ENCODE measurements around the gene CAPN13. TPM values are rescaled to one million over a fixed set of nuclear protein-coding genes. Genes with fewer than 3 reads are reported as not detected.

The CAPN13 gene
- total RNA-seq, 2 donors from 2014 or later: 1.1 TPM; not detected in 1

- Histone ChIP-seq H3K9me3 (no peaks in the 10 kb centered on the region), H3K27ac (no peak overlapping the region), H3K4me1 (ENCODE audit: control insufficient read depth in 1 of 2, low read depth in 2 of 2) (peaks cover 0 to 21% of the 10 kb centered on the region in 2 donors), H3K36me3 (no peaks in the 10 kb centered on the region), H3K27me3 (replicated peaks; ENCODE audit: insufficient read depth) (no peaks in the 10 kb centered on the region), H3K4me3 (no peak overlapping the region)
- peak; percentile 72 for DNase-seq (ENCODE audit: low spot score)
- peak; percentile 95 for TF ChIP-seq CTCF (IDR thresholded peaks at IDR 0.05)
- peak; percentile 57 for ATAC-seq (ENCODE audit: insufficient number of reproducible peaks, low FRiP score, low read depth)
Observed at GRCh38 chr2:30711646-30712085, 95.6 kb downstream of the CAPN13 start.

GRCh38 chr2:30710461-30710860 is 96.8 kb downstream of the CAPN13 start:
- Histone ChIP-seq H3K4me3 (no peak overlapping the region), H3K27me3 (replicated peaks; ENCODE audit: insufficient read depth) (no peaks in the 10 kb centered on the region), H3K4me1 (ENCODE audit: control insufficient read depth in 1 of 2, low read depth in 2 of 2) (peaks cover 0 to 31% of the 10 kb centered on the region in 2 donors), H3K9me3 (no peaks in the 10 kb centered on the region), H3K27ac (no peak overlapping the region), H3K36me3 (no peaks in the 10 kb centered on the region)
- ATAC-seq (ENCODE audit: insufficient number of reproducible peaks, low FRiP score, low read depth) (no peak), DNase-seq (ENCODE audit: low spot score) (no peak)
- TF ChIP-seq CTCF (IDR thresholded peaks at IDR 0.05): no peak

- ATAC-seq (ENCODE audit: insufficient number of reproducible peaks, low FRiP score, low read depth): no peak
- no peak for DNase-seq (ENCODE audit: low spot score)
Observed at GRCh38 chr2:30710016-30710415, 97.2 kb downstream of the CAPN13 start.

GRCh38 chr2:30709516-30709915 is 97.7 kb downstream of the CAPN13 start:
- Histone ChIP-seq H3K27ac (no peak overlapping the region), H3K36me3 (no peaks in the 10 kb centered on the region), H3K9me3 (no peaks in the 10 kb centered on the region), H3K4me1 (ENCODE audit: control insufficient read depth in 1 of 2, low read depth in 2 of 2) (peaks cover 0 to 40% of the 10 kb centered on the region in 2 donors), H3K4me3 (no peak overlapping the region), H3K27me3 (replicated peaks; ENCODE audit: insufficient read depth) (no peaks in the 10 kb centered on the region)
- TF ChIP-seq CTCF (IDR thresholded peaks at IDR 0.05): no peak
- no peak for DNase-seq (ENCODE audit: low spot score)
- no peak for ATAC-seq (ENCODE audit: insufficient number of reproducible peaks, low FRiP score, low read depth)

More at GRCh38 chr2:30710016-30710415, 97.2 kb downstream of the CAPN13 start:
- Histone ChIP-seq H3K4me1 (ENCODE audit: control insufficient read depth in 1 of 2, low read depth in 2 of 2) (peaks cover 0 to 35% of the 10 kb centered on the region in 2 donors), H3K9me3 (no peaks in the 10 kb centered on the region), H3K27ac (no peak overlapping the region), H3K27me3 (replicated peaks; ENCODE audit: insufficient read depth) (no peaks in the 10 kb centered on the region), H3K36me3 (no peaks in the 10 kb centered on the region), H3K4me3 (no peak overlapping the region)
- no peak for TF ChIP-seq CTCF (IDR thresholded peaks at IDR 0.05)

GRCh38 chr2:30708491-30709290 is 98.6 kb downstream of the CAPN13 start:
- no peak for ATAC-seq (ENCODE audit: insufficient number of reproducible peaks, low FRiP score, low read depth)
- H3K36me3 ChIP-seq: no peaks in the 10 kb centered on the region
- no peaks in the 10 kb centered on the region for H3K27me3 ChIP-seq (replicated peaks; ENCODE audit: insufficient read depth)
- H3K9me3 ChIP-seq: no peaks in the 10 kb centered on the region
- no peak overlapping the region for H3K4me3 ChIP-seq
- H3K27ac ChIP-seq: peak overlapping the region in 1 of 2 donors; percentile 28
- DNase-seq (ENCODE audit: low spot score): no peak
- peaks cover 0 to 43% of the 10 kb centered on the region in 2 donors for H3K4me1 ChIP-seq (ENCODE audit: control insufficient read depth in 1 of 2, low read depth in 2 of 2)
- TF ChIP-seq CTCF (IDR thresholded peaks at IDR 0.05): peak; percentile 47

All from thoracic aorta (tissue), 2 donors.